ENCODE data around the gene NOTCH2.

The NOTCH2 gene

DNA sequence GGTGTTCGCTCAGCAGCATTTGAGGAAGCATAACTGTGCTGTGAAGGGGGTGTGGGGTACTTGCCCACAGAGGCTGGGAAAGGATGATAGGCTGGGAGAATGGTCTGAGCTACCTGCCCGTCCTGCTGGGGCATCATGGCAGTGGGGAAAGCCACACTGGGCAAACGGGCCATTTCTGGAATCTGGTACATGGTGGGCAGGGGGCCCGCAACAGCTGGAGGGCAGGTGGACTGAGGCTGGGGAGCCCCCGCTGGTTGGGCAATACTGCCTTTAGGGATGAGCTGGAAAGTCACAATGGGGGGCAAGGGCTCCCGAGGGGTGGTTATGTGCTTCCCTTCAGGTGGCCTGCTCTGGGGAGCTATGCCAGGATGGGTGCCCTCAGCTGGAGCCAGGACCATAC is 153.9 kb downstream of the NOTCH2 start:
- peaks cover 5% of the 10 kb centered on the region for H3K36me3 ChIP-seq (ENCODE audit: control insufficient read depth, insufficient read depth, low read length)
- H3K4me2 ChIP-seq (ENCODE audit: low read length), result no peak overlapping the region
- H3K79me2 ChIP-seq (ENCODE audit: control insufficient read depth, insufficient read depth, low read length), result no peaks in the 10 kb centered on the region
- H3K27ac ChIP-seq (ENCODE audit: low read depth, low read length), result no peak overlapping the region
- no peak overlapping the region for H4K5ac ChIP-seq (ENCODE audit: low read length)
- DNase-seq, result no peak
- peaks cover 5% of the 10 kb centered on the region for H3K4me1 ChIP-seq (ENCODE audit: control insufficient read depth, low read depth, low read length)
- H3K27me3 ChIP-seq (ENCODE audit: insufficient read depth, low read length, poor library complexity), result no peaks in the 10 kb centered on the region
- no CpG with 5 or more reads among the region's 6 CpGs for WGBS (ENCODE audit: extremely low coverage, insufficient coverage, low lambda C conversion rate)
- no peak overlapping the region for H4K8ac ChIP-seq (ENCODE audit: low read depth, low read length)
- no peaks in the 10 kb centered on the region for H3K79me1 ChIP-seq (ENCODE audit: low read length)
- H3K4me3 ChIP-seq (ENCODE audit: low read length), result no peak overlapping the region
- H3K23ac ChIP-seq (ENCODE audit: low read length), result no peak overlapping the region
- H2AK5ac ChIP-seq (ENCODE audit: low read length), result no peak overlapping the region
- no peak overlapping the region for H2BK120ac ChIP-seq (ENCODE audit: low read depth, low read length)
- no peak overlapping the region for H2BK15ac ChIP-seq (replicated peaks; ENCODE audit: low read depth)
- no peak overlapping the region for H3K56ac ChIP-seq (ENCODE audit: low read length)
- H2BK5ac ChIP-seq (ENCODE audit: low read length), result no peak overlapping the region
- H3K18ac ChIP-seq (ENCODE audit: low read length), result no peak overlapping the region
- H3K4ac ChIP-seq (ENCODE audit: low read depth, low read length), result no peak overlapping the region
- no peak overlapping the region for H3K9ac ChIP-seq (ENCODE audit: low read length)

DNA sequence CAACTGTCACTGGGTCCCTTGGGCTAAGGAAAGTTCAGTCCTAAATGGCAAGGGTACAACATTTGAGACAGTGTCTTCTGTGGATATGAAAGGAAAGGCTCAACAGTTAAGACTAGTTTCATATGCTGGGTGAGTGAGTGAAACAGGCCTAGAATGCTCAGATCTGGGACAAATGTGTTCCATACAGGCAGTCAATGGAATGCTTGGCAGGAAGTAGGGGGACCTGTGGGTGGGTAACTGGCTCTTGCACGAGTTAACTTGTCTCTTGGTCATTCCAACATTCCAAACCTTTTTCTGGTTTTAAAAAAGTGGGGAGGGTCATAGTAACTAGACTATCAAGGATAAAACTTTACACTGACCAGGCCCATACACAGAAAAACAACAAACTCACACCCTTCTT is 155.4 kb downstream of the NOTCH2 start:
- no peak overlapping the region for H3K4me2 ChIP-seq (ENCODE audit: low read length)
- no peak overlapping the region for H2BK5ac ChIP-seq (ENCODE audit: low read length)
- no peak for DNase-seq
- H2AK5ac ChIP-seq (ENCODE audit: low read length), result no peak overlapping the region
- no peak overlapping the region for H3K56ac ChIP-seq (ENCODE audit: low read length)
- H3K36me3 ChIP-seq (ENCODE audit: control insufficient read depth, insufficient read depth, low read length), result peaks cover 5% of the 10 kb centered on the region
- no peak overlapping the region for H4K8ac ChIP-seq (ENCODE audit: low read depth, low read length)
- H3K79me2 ChIP-seq (ENCODE audit: control insufficient read depth, insufficient read depth, low read length), result no peaks in the 10 kb centered on the region
- H3K18ac ChIP-seq (ENCODE audit: low read length), result no peak overlapping the region
- H3K27me3 ChIP-seq (ENCODE audit: insufficient read depth, low read length, poor library complexity), result no peaks in the 10 kb centered on the region
- peaks cover 2% of the 10 kb centered on the region for H3K4me1 ChIP-seq (ENCODE audit: control insufficient read depth, low read depth, low read length)
- no peak overlapping the region for H3K4ac ChIP-seq (ENCODE audit: low read depth, low read length)
- no peaks in the 10 kb centered on the region for H3K79me1 ChIP-seq (ENCODE audit: low read length)
- H3K9ac ChIP-seq (ENCODE audit: low read length), result no peak overlapping the region
- H4K5ac ChIP-seq (ENCODE audit: low read length), result no peak overlapping the region
- no peak overlapping the region for H2BK120ac ChIP-seq (ENCODE audit: low read depth, low read length)
- no peak overlapping the region for H3K4me3 ChIP-seq (ENCODE audit: low read length)
- WGBS (ENCODE audit: extremely low coverage, insufficient coverage, low lambda C conversion rate), result no CpG with 5 or more reads among the region's 1 CpG
- H3K23ac ChIP-seq (ENCODE audit: low read length), result no peak overlapping the region
- H2BK15ac ChIP-seq (replicated peaks; ENCODE audit: low read depth), result no peak overlapping the region
- H3K27ac ChIP-seq (ENCODE audit: low read depth, low read length), result no peak overlapping the region

DNA sequence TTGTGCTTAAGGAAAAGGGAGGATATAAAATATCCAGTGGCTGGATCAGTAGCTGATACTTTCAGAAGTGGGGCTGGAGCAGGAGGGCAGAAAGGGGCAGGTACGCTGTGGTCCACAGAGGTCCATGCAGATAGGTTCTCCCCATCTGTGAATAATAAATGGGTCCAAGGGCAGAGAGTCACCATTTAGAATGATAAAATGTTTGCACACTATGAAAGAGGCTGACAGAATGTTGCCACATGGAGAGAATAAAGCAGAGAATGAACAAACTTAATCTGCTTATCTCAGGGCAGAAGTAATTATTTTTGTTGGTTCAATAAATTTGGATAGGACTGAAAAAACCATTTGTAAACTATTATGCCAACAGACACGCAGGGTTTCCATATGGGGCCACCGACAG is 156.5 kb downstream of the NOTCH2 start:
- H3K4ac ChIP-seq (ENCODE audit: low read depth, low read length), result no peak overlapping the region
- no peaks in the 10 kb centered on the region for H3K27me3 ChIP-seq (ENCODE audit: insufficient read depth, low read length, poor library complexity)
- no peak overlapping the region for H3K23ac ChIP-seq (ENCODE audit: low read length)
- H3K79me1 ChIP-seq (ENCODE audit: low read length), result no peaks in the 10 kb centered on the region
- H2BK120ac ChIP-seq (ENCODE audit: low read depth, low read length), result no peak overlapping the region
- no peak overlapping the region for H3K18ac ChIP-seq (ENCODE audit: low read length)
- H2BK15ac ChIP-seq (replicated peaks; ENCODE audit: low read depth), result no peak overlapping the region
- no peaks in the 10 kb centered on the region for H3K79me2 ChIP-seq (ENCODE audit: control insufficient read depth, insufficient read depth, low read length)
- H4K5ac ChIP-seq (ENCODE audit: low read length), result no peak overlapping the region
- no peak overlapping the region for H3K9ac ChIP-seq (ENCODE audit: low read length)
- no peak overlapping the region for H3K4me2 ChIP-seq (ENCODE audit: low read length)
- H3K4me3 ChIP-seq (ENCODE audit: low read length), result no peak overlapping the region
- H3K4me1 ChIP-seq (ENCODE audit: control insufficient read depth, low read depth, low read length), result peaks cover 2% of the 10 kb centered on the region
- no peak overlapping the region for H3K27ac ChIP-seq (ENCODE audit: low read depth, low read length)
- H2BK5ac ChIP-seq (ENCODE audit: low read length), result no peak overlapping the region
- no peak overlapping the region for H3K56ac ChIP-seq (ENCODE audit: low read length)
- peaks cover 5% of the 10 kb centered on the region for H3K36me3 ChIP-seq (ENCODE audit: control insufficient read depth, insufficient read depth, low read length)
- no peak overlapping the region for H2AK5ac ChIP-seq (ENCODE audit: low read length)
- WGBS (ENCODE audit: extremely low coverage, insufficient coverage, low lambda C conversion rate), result no CpG with 5 or more reads among the region's 3 CpGs
- DNase-seq, result no peak
- H4K8ac ChIP-seq (ENCODE audit: low read depth, low read length), result no peak overlapping the region

DNA sequence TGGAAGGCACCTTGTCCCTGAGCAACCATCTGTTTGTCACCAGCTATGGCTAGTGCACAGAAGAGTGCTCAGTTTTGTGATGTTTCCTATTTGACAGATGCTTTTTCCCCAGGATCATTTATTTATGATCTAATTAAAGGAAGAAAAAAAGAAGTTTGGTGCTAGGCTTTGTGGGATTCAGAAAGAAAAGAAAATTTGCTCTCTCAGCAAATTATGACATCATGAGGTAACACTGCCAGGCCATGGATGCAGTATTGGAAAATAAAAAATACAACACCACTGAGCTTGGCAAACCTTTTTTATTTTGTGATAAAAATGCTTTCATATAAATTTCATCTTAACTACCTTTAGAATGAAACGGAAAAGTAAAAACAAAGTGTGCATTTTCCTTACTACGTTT is 157.7 kb downstream of the NOTCH2 start:
- no peak overlapping the region for H4K5ac ChIP-seq (ENCODE audit: low read length)
- no CpG with 5 or more reads among the region's 2 CpGs for WGBS (ENCODE audit: extremely low coverage, insufficient coverage, low lambda C conversion rate)
- H3K56ac ChIP-seq (ENCODE audit: low read length), result no peak overlapping the region
- no peak overlapping the region for H3K4me2 ChIP-seq (ENCODE audit: low read length)
- no peaks in the 10 kb centered on the region for H3K79me1 ChIP-seq (ENCODE audit: low read length)
- no peak overlapping the region for H2AK5ac ChIP-seq (ENCODE audit: low read length)
- no peak overlapping the region for H3K18ac ChIP-seq (ENCODE audit: low read length)
- no peak overlapping the region for H4K8ac ChIP-seq (ENCODE audit: low read depth, low read length)
- no peak overlapping the region for H3K23ac ChIP-seq (ENCODE audit: low read length)
- H3K4ac ChIP-seq (ENCODE audit: low read depth, low read length), result no peak overlapping the region
- H3K9ac ChIP-seq (ENCODE audit: low read length), result no peak overlapping the region
- no peak overlapping the region for H2BK15ac ChIP-seq (replicated peaks; ENCODE audit: low read depth)
- H3K4me1 ChIP-seq (ENCODE audit: control insufficient read depth, low read depth, low read length), result peaks cover 2% of the 10 kb centered on the region
- DNase-seq, result no peak
- peaks cover 5% of the 10 kb centered on the region for H3K36me3 ChIP-seq (ENCODE audit: control insufficient read depth, insufficient read depth, low read length)
- H3K79me2 ChIP-seq (ENCODE audit: control insufficient read depth, insufficient read depth, low read length), result no peaks in the 10 kb centered on the region
- H2BK120ac ChIP-seq (ENCODE audit: low read depth, low read length), result no peak overlapping the region
- H3K4me3 ChIP-seq (ENCODE audit: low read length), result no peak overlapping the region
- H3K27me3 ChIP-seq (ENCODE audit: insufficient read depth, low read length, poor library complexity), result no peaks in the 10 kb centered on the region
- no peak overlapping the region for H2BK5ac ChIP-seq (ENCODE audit: low read length)
- no peak overlapping the region for H3K27ac ChIP-seq (ENCODE audit: low read depth, low read length)

DNA sequence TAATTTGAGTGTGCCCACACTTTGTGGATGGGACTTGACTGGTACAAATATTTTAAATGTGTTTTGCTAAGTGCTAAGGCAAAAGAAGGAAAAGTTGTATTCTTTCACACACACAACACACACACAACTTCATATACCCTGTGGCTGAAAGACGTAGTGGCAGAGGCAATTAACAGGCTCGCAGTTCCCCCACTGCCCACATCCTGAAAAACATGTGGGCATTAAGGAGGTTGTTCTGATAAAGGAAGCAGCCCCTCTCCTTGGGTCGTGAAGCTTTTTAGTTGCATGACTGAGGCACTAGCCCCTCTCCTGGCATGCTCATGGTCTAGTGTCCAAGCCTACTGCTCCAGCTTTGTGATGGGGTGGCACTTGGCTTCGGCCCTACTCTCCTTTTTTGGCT is 158.8 kb downstream of the NOTCH2 start:
- Histone ChIP-seq H3K27me3 (ENCODE audit: insufficient read depth, low read length, poor library complexity) (no peaks in the 10 kb centered on the region), H3K79me2 (ENCODE audit: control insufficient read depth, insufficient read depth, low read length) (no peaks in the 10 kb centered on the region), H4K8ac (ENCODE audit: low read depth, low read length) (no peak overlapping the region), H3K4me2 (ENCODE audit: low read length) (no peak overlapping the region), H3K18ac (ENCODE audit: low read length) (no peak overlapping the region), H3K4me1 (ENCODE audit: control insufficient read depth, low read depth, low read length) (peaks cover 2% of the 10 kb centered on the region), H3K79me1 (ENCODE audit: low read length) (no peaks in the 10 kb centered on the region), H2BK5ac (ENCODE audit: low read length) (no peak overlapping the region), H2AK5ac (ENCODE audit: low read length) (no peak overlapping the region), H3K4ac (ENCODE audit: low read depth, low read length) (no peak overlapping the region), H4K5ac (ENCODE audit: low read length) (no peak overlapping the region), H3K36me3 (ENCODE audit: control insufficient read depth, insufficient read depth, low read length) (peaks cover 2% of the 10 kb centered on the region), H3K9ac (ENCODE audit: low read length) (no peak overlapping the region), H2BK120ac (ENCODE audit: low read depth, low read length) (no peak overlapping the region), H3K4me3 (ENCODE audit: low read length) (no peak overlapping the region), H3K56ac (ENCODE audit: low read length) (no peak overlapping the region), H3K23ac (ENCODE audit: low read length) (no peak overlapping the region), H3K27ac (ENCODE audit: low read depth, low read length) (no peak overlapping the region), H2BK15ac (replicated peaks; ENCODE audit: low read depth) (no peak overlapping the region)
- DNase-seq, result no peak
- no CpG with 5 or more reads among the region's 4 CpGs for WGBS (ENCODE audit: extremely low coverage, insufficient coverage, low lambda C conversion rate)

DNA sequence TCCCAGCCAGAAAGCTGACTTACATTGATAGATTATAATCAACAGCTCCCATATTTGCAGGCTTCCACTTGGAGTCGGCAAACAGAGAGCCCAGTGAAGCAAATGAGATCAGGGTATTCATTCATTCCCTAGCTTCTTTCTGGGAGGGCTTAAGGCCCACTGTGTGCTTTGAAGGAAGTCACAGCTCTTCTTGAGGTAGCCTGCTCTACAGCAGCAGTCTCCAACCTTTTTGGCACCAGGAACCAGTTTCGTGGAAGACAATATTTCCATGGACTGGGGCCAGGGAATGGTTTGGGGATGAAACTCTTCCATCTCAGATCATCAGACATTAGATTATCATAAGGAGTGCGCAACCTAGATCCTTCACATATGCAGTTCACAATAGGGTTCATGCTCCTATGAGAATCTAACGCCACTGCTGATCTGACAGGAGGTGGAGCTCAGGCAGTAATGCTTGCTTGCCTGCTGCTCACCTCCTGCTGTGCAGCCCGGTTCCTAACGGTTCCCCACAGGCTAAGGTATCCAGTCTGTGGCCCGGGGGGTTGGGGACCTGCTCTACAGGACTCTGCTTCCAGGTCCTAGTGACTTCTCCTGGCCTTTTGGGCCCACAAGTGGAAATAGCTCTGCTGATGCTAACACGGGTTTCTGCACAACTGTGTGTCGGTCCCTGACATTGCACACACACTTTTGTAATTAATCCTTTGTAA is 159.4 kb downstream of the NOTCH2 start:
- H2BK5ac ChIP-seq (ENCODE audit: low read length), result no peak overlapping the region
- H2AK5ac ChIP-seq (ENCODE audit: low read length), result no peak overlapping the region
- no peaks in the 10 kb centered on the region for H3K79me2 ChIP-seq (ENCODE audit: control insufficient read depth, insufficient read depth, low read length)
- H3K18ac ChIP-seq (ENCODE audit: low read length), result no peak overlapping the region
- H3K79me1 ChIP-seq (ENCODE audit: low read length), result no peaks in the 10 kb centered on the region
- no peaks in the 10 kb centered on the region for H3K27me3 ChIP-seq (ENCODE audit: insufficient read depth, low read length, poor library complexity)
- no peak overlapping the region for H4K8ac ChIP-seq (ENCODE audit: low read depth, low read length)
- no peak overlapping the region for H3K27ac ChIP-seq (ENCODE audit: low read depth, low read length)
- H3K9ac ChIP-seq (ENCODE audit: low read length), result no peak overlapping the region
- H3K4me2 ChIP-seq (ENCODE audit: low read length), result no peak overlapping the region
- H3K23ac ChIP-seq (ENCODE audit: low read length), result no peak overlapping the region
- H4K5ac ChIP-seq (ENCODE audit: low read length), result no peak overlapping the region
- no peak overlapping the region for H3K4ac ChIP-seq (ENCODE audit: low read depth, low read length)
- no peaks in the 10 kb centered on the region for H3K36me3 ChIP-seq (ENCODE audit: control insufficient read depth, insufficient read depth, low read length)
- peaks cover 2% of the 10 kb centered on the region for H3K4me1 ChIP-seq (ENCODE audit: control insufficient read depth, low read depth, low read length)
- no peak overlapping the region for H3K4me3 ChIP-seq (ENCODE audit: low read length)
- peak; percentile 29 for DNase-seq
- H3K56ac ChIP-seq (ENCODE audit: low read length), result no peak overlapping the region
- WGBS (ENCODE audit: extremely low coverage, insufficient coverage, low lambda C conversion rate), result no CpG with 5 or more reads among the region's 9 CpGs
- no peak overlapping the region for H2BK15ac ChIP-seq (replicated peaks; ENCODE audit: low read depth)
- H2BK120ac ChIP-seq (ENCODE audit: low read depth, low read length), result no peak overlapping the region
